ENCODE results near the gene TRABD.
"Not testable (repeated sequence)": the region's sequence is repeated elsewhere in the genome, so short reads cannot be mapped to it uniquely, and the experiment has no call there.

The TRABD gene

GRCh38 chr22:50151571-50152537 is 33.9 kb upstream of the TRABD start:
- no peak for DNase-seq (ENCODE audit: low read depth)

GRCh38 chr22:50153056-50153755 is 32.5 kb upstream of the TRABD start:
- DNase-seq (ENCODE audit: low read depth): no peak

- no peak for DNase-seq (ENCODE audit: low read depth)
These were observed 32.0 kb upstream of the TRABD start for GRCh38 chr22:50153756-50154140.

GRCh38 chr22:50157709-50158375 is 27.9 kb upstream of the TRABD start:
- no peak for DNase-seq (ENCODE audit: low read depth)

- DNase-seq (ENCODE audit: low read depth): no peak
These were observed 24.8 kb upstream of the TRABD start for GRCh38 chr22:50160947-50161346.

- no peak for DNase-seq (ENCODE audit: low read depth)
These were observed 24.0 kb upstream of the TRABD start for GRCh38 chr22:50161508-50162390.

- no peak for DNase-seq (ENCODE audit: low read depth)
These were observed 23.2 kb upstream of the TRABD start for GRCh38 chr22:50162391-50162956.

- no peak for DNase-seq (ENCODE audit: low read depth)
These were observed 20.1 kb upstream of the TRABD start for GRCh38 chr22:50165436-50166123.

- DNase-seq (ENCODE audit: low read depth): no peak
These were observed 17.8 kb upstream of the TRABD start for GRCh38 chr22:50167689-50168489.

- not testable (repeated sequence) for DNase-seq (ENCODE audit: low read depth)
These were observed 17.1 kb upstream of the TRABD start for GRCh38 chr22:50168490-50169180.

- no peak for DNase-seq (ENCODE audit: low read depth)
These were observed 16.4 kb upstream of the TRABD start for GRCh38 chr22:50169181-50169759.

- no peak for DNase-seq (ENCODE audit: low read depth)
These were observed 15.9 kb upstream of the TRABD start for GRCh38 chr22:50169774-50170341.

- no peak for DNase-seq (ENCODE audit: low read depth)
These were observed 15.0 kb upstream of the TRABD start, which contains the start of gene PANX2 for GRCh38 chr22:50170453-50171318. PANX2 (plus strand) TSS chr22:50170731; CDS start chr22:50170731, 0 bp downstream.

- DNase-seq (ENCODE audit: low read depth): no peak
These were observed 14.3 kb upstream of the TRABD start for GRCh38 chr22:50171319-50171964.

- DNase-seq (ENCODE audit: low read depth): no peak
These were observed 13.7 kb upstream of the TRABD start for GRCh38 chr22:50171965-50172421.

- no peak for DNase-seq (ENCODE audit: low read depth)
These were observed 12.3 kb upstream of the TRABD start for GRCh38 chr22:50173311-50173982.
